ENCODE results near the gene ATP2A1. TPM values are rescaled to one million over a fixed set of nuclear protein-coding genes. Genes with fewer than 3 reads are reported as not detected.

The ATP2A1 gene
- total RNA-seq, 4 donors from 2014 or later, result 0.19 to 0.26 TPM; not detected in 2

GRCh38 chr16:28917095-28917494 lies 38.8 kb downstream of the ATP2A1 start:
- no peak overlapping the region for H3K4me3 ChIP-seq
- H3K9me3 ChIP-seq, result no peaks in the 10 kb centered on the region
- H3K27ac ChIP-seq, result no peak overlapping the region
- WGBS, 2 donors, result 85 to 89% methylated on average over 7 of the region's 7 CpGs
- H3K4me1 ChIP-seq, result no peaks in the 10 kb centered on the region
- intact Hi-C loops (cut with DNase I), result no loop called here
- TF ChIP-seq CTCF (IDR thresholded peaks at IDR 0.05) (no peak), POLR2A (IDR thresholded peaks at IDR 0.05) (no peak)
- DNase-seq, result no peak
- H3K27me3 ChIP-seq, result no peaks in the 10 kb centered on the region
- peaks cover 16 to 98% (median 19%) of the 10 kb centered on the region in 3 donors for H3K36me3 ChIP-seq

GRCh38 chr16:28918698-28919097 lies 40.4 kb downstream of the ATP2A1 start:
- intact Hi-C loops (cut with DNase I), result no loop called here
- Histone ChIP-seq H3K4me1 (peaks cover 3 to 11% (median 3%) of the 10 kb centered on the region in 3 donors), H3K9me3 (no peaks in the 10 kb centered on the region), H3K36me3 (peaks cover 16 to 88% (median 19%) of the 10 kb centered on the region in 3 donors), H3K4me3 (no peak overlapping the region), H3K27ac (no peak overlapping the region), H3K27me3 (no peaks in the 10 kb centered on the region)
- WGBS, 2 donors, result 90 to 100% methylated on average over 3 of the region's 3 CpGs
- no peak for DNase-seq
- TF ChIP-seq CTCF (IDR thresholded peaks at IDR 0.05), result no peak
- TF ChIP-seq POLR2A (IDR thresholded peaks at IDR 0.05), result no peak

- WGBS, 2 donors, result 70 to 88% methylated on average over 3 of the region's 3 CpGs
- intact Hi-C loops (cut with DNase I), result no loop called here
- H3K27ac ChIP-seq, result peak overlapping the region; percentile 15 to 98 (median 92)
Observed at GRCh38 chr16:28923231-28923587, 44.9 kb downstream of the ATP2A1 start.

GRCh38 chr16:28923652-28924398 lies 45.5 kb downstream of the ATP2A1 start:
- H3K27ac ChIP-seq, result peak overlapping the region; percentile 90 to 99 (median 96)
- no peaks in the 10 kb centered on the region for H3K27me3 ChIP-seq
- DNase-seq, result no peak
- H3K4me3 ChIP-seq, result peak overlapping the region; percentile 54 to 95 (median 72)
- H3K4me1 ChIP-seq, result peaks cover 10 to 28% (median 15%) of the 10 kb centered on the region in 3 donors
- TF ChIP-seq CTCF (IDR thresholded peaks at IDR 0.05), result no peak
- no peak for TF ChIP-seq POLR2A (IDR thresholded peaks at IDR 0.05)
- peaks cover 6 to 37% (median 11%) of the 10 kb centered on the region in 3 donors for H3K36me3 ChIP-seq
- no peaks in the 10 kb centered on the region for H3K9me3 ChIP-seq
- intact Hi-C loops (cut with DNase I), result no loop called here
- 56 to 64% methylated on average over 9 of the region's 13 CpGs for WGBS, 2 donors

More at GRCh38 chr16:28923231-28923587, 44.9 kb downstream of the ATP2A1 start:
- no peaks in the 10 kb centered on the region for H3K27me3 ChIP-seq
- H3K4me3 ChIP-seq, result no peak overlapping the region
- peaks cover 6 to 43% (median 16%) of the 10 kb centered on the region in 3 donors for H3K36me3 ChIP-seq
- TF ChIP-seq POLR2A (IDR thresholded peaks at IDR 0.05), result no peak
- TF ChIP-seq CTCF (IDR thresholded peaks at IDR 0.05), result no peak
- no peak for DNase-seq
- no peaks in the 10 kb centered on the region for H3K9me3 ChIP-seq
- peaks cover 10 to 28% (median 15%) of the 10 kb centered on the region in 3 donors for H3K4me1 ChIP-seq

- H3K27me3 ChIP-seq, result no peaks in the 10 kb centered on the region
- H3K9me3 ChIP-seq, result no peaks in the 10 kb centered on the region
- H3K27ac ChIP-seq, result peak overlapping the region; percentile 90 to 99 (median 96)
- WGBS, 2 donors, result 25 to 27% methylated on average over 7 of the region's 15 CpGs
- peaks cover under 1 to 31% (median 5%) of the 10 kb centered on the region in 3 donors for H3K36me3 ChIP-seq
- H3K4me3 ChIP-seq, result peak overlapping the region; percentile 54 to 95 (median 72)
- TF ChIP-seq POLR2A (IDR thresholded peaks at IDR 0.05) (peak in 1 of 4 donors; percentile 38), CTCF (IDR thresholded peaks at IDR 0.05) (peak in 3 of 6 experiments; percentile 39 to 45 (median 40))
- DNase-seq, result no peak
- peaks cover 10 to 28% (median 15%) of the 10 kb centered on the region in 3 donors for H3K4me1 ChIP-seq
- intact Hi-C loops (cut with DNase I), result no loop called here
Observed at GRCh38 chr16:28924399-28924761, 46.1 kb downstream of the ATP2A1 start.

All from esophagus squamous epithelium (tissue), 5 donors.